GM21515 (cell line): ENCODE data around the gene STK32A.

Source experiments
- ATAC-seq: cut with Tn5 transposase; IDR thresholded peaks from one replicate; pipeline ENCODE4 v1.9.1; 2021; ENCODE audit not compliant: unreplicated experiment

Gene STK32A

DNA sequence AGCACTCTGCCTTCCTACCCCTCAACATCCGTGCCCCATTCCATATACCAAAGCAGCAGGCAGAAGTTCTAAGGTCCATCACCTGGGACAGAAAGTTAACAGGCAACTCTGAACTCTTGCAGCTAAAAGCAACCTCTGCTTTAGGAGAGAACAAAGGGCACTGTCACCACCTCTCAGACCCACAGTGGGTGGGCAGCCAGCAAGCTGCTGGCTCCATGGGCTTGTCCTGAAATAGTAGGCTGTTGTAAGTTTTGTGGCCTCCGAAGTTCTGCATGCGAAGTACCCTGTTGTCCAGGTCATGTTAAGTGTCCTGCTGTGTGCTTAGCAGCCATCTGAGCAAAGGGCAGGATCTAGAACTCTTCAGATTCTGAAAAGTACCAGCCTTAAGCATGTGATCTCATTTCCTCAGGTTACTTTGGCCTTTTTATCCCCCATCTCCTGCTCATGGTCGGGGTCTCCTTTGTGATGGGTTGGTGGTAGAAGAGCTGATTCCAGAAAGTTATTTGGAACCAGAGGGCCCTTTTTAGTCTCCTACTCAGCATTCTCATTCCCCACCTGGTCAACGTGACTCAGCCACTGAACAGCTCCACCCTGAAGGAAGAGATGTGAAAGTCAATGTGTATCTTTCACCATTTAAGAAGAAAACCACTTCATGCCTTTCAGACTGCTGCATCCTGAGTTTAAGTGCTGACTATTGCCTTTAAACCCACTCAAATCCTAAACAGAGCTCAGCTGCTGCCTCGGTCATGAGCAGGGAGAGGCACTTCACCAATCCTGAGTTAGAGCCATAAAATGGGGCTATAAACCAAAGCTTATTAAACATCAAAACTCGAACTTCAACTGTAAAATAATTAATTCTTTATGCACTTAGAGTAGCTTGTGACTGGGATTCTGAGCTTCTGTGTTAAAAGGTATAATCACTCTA, 153.6 kb downstream of the STK32A start:
- ATAC-seq = no peak

DNA sequence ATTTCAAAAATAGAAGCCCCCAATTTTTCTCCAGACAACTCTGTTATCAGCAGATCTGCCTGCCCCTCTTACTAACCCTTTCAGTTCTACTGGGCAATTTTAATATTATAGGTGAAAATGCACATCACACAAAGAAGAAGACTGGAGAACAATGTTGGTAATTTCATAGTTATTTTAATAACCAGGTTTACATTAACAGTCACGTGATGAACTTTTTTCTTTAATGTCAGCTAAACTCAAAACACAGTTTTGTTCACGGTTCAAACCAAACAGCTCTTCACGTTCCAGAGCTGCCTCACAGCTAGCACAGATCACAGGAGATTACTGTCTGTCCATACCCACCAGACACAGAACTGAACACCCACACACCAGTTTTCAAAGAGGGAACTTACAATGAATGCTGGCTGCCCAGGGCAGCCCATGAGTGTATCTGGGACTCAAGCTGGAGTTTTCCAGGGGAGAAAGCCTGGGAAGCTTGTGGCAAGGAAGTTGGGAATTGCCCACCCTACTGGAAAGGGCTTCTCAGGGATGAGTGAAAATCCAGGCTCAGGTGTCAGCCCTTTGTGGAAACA, 155.9 kb downstream of the STK32A start:
- ATAC-seq = no peak

DNA sequence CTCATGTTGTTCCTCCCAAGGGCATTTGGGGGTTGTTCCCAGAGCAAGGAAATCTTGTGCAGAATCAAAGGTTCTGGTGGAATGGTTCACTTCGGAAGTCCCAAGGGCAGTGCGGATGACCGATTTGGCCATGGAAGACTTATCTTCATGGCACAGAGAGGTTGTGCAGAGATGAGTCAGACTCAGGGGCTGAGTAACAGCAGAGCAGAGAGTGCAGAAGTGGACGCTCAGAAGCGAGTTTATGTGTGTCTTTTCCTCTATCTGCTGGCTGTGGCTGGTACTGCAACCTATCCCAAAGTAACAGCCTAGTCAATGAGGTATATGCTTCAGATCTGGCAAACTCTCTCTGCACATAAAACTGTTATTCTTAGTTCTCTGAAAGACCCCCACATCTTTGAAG, 157.0 kb downstream of the STK32A start:
- ATAC-seq = peak; percentile 95

DNA sequence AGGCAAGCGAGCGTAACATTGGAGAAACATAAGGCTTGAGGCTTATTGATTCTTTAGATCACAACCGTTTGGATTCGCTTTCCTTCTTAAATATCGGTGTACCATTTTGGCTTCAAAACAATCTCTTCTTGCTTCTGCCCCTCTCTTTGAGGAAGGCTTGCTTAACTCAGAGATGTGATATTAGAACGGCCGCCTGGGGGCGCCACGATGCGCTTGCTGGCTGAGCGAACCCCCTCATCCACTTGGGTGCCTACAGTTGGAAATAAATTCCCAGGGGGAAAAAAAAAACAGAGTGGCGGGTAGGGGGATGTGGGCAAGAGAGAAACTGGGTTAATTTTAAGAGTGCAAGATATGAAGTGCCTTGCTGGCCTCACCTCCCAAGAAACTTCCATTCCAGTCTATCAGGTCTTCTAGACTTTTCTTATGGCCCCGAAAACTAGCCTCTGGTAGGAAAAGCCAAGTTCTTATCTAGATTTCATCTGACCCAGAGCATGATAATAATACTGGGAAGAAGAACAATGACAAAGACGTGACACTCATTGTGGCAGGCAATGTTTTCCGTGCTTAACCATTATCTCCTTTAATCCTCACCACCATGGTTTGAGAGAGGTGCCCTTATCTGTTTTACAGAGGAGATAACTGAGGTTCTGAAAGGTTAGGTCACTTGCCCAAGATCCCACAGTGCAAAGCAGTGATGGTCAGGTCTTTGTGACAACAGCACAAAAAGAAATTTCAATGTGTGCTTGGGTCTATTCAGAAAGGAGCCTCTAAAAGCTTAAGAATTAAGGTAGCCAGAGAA, 159.2 kb downstream of the STK32A start:
- no peak for ATAC-seq

DNA sequence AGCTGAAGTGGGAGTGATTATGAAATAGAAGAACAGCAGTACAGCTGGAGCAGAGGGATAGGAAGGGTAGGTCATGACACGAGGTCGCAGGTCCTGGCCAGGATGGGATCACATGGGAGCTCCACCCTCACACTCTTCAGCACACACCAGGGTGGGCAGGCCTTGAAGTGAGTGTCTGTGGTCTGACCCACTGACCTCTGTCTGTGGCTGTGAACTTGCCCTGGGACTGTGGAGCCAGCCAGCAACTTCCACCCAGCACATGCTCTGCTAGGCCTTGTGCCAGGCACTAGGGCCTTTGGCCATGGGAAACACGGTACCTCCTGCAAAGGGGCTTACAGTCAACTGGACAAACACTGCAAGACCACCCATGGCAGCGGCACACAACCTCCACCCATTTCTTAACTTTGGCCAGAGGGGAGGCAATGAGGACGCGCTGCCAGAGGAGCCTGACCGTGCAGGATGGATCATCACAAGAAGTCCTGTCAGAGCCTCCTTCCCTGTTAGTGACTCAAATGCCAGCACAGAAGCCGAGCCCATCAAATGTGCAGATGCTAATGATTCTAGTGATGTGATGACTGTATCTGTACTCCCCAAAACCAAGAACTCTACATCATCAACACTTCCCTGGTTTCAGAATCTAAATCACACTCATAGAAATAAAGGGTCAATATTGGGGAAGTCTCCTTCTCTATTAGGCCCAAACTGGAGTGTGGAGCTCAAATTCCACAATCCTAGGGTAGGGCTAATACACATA, 161.4 kb downstream of the STK32A start:
- ATAC-seq = no peak

DNA sequence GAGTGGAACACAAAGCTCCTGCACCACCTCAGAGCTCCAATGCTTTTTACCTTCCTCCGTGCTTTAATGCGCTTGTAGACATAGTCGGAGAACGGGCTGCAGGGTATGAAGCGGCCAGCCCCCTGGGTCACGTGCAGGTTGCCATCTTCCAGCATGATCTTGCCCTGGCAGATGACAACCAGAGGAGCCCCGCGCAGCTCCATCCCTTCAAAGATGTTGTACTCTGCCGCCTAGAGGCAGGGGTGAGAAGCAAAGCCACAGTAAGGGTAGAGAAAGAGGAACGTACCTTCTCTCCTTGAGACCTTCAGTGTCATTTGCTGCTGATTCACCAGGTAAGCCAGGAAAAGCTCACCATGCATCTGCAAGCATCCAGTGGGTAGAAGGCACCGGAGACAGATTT, 162.8 kb downstream of the STK32A start:
- ATAC-seq = no peak

DNA sequence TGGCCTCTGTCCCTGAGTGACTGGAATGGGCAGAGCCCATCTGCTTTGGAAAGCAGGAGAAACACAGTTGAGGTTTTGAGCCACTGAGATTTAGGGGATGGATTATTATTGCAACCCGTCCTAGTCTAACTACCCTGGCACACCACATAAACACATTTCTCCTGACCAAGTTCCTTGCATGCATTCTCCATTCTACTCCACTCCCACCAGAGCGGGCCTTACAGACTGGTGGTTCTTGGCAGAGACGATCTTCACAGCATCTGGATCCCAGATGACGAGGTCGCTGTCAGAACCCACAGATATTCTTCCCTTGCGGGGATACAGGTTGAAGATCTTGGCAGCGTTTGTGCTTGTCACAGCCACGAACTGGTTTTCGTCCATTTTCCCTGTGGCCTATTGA, 164.0 kb downstream of the STK32A start:
- ATAC-seq = no peak

DNA sequence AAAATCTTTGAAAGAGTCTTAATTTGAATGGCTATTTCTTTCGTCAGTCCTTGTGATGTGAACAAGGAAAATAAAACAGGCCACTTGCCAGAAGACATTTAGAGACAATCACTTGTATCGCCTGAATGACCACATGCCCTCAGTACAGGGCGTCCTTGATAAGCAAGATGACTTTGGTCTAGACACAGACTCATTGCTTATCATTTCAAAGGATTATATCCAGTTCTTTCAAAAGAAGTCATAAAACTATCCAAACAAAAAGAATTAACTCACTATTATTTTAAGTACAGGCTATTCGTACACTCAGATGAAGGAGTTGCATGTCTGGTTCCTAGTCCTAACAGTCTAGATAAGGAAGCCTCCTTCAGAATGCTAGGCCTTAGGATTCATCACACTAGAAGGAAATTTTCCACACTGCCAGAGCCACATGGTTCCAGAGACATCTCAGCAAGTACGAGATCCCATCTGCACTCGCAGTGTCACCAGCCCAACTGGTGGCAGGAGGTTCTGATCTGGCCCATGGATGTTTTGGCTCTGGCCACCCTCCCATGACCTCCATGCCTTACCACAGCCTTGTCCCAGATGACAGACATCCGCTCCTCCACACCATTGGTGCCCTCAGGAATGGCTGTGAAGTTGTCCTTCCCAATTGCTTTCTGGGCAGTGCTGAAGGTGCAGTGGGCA, 165.4 kb downstream of the STK32A start:
- no peak for ATAC-seq

DNA sequence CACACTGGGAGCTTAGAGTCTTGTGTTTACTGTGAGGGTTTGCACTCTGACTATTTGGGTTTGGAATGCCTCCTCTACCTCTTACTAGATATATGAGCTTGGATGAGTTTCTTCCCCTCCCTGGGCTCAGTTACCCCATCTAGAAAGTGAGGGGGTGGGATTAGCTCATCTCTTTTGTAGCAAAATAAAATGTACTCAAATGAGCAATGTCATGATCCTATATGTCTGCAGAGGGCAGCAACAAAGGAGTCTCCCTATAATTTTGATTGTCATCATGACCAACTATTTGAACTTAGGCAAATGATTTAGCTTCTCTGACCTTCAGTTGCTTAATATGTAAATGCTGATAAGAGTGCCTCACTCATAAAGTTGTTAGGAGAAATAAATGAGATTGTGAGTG, 166.1 kb downstream of the STK32A start:
- ATAC-seq = no peak

DNA sequence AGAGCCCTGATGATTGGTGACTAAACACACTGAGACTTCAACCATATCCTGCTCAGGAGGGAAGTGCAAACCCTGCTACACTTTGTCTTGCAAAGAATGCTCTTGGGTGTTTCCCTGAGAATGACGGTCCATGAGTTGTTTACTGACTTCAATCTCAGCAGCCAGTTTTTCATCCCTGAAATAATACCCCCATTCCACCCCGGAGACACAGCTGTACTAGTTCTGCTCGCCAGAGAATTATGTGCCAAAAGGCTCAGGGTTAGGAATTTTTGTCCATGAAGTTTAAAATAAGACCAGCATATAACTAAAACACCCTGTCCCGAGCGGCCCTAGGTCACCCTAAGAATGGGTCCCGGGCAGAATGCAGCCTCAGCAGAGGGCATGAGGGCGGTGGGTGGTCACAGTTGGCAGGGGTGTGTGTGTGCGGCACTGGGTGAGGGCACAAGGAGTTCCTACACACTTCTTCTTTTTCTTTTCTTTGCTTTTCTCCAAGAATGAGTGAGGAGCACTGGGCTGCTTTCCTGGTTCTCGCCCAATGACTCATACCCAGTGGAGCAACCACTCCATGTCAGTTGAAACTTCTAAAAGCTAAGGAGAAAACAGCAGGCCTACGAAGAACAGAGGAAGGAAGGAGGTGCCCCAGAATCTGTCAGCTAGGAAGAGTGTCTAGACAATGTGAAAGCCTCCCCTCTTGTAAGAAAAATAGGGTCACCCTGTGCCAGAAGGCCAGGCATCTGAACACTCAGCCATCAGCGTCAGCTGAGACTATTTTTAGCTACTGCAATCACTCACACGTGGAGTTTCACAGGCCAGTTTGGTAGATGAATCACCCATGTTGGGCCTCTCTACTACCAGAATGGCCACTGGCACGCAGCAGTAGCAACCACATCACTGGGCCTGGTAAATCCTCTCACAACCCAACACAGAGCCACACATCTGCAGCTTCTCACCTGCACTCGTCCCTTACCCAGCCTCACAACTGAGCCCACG, 169.1 kb downstream of the STK32A start:
- peak; percentile 92 for ATAC-seq

DNA sequence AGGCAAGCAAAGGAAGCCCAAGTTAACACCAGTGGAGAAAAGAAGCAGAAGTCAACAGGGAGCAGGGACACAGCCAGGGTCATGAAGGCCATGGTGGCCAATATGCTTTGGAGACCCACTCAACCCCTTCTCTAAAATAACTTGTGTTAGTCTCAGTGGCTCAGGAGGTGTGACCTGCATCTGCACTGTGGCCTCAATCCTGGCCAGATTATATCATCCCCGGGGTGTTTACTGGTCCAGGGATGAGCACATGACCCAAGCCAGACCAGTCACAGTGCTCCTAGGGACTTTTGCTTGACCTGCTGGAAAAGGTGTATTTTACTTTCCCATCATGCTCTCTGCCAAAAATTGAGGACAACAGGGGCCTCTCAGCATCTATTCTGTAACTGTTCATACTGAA, 169.9 kb downstream of the STK32A start:
- ATAC-seq = no peak

DNA sequence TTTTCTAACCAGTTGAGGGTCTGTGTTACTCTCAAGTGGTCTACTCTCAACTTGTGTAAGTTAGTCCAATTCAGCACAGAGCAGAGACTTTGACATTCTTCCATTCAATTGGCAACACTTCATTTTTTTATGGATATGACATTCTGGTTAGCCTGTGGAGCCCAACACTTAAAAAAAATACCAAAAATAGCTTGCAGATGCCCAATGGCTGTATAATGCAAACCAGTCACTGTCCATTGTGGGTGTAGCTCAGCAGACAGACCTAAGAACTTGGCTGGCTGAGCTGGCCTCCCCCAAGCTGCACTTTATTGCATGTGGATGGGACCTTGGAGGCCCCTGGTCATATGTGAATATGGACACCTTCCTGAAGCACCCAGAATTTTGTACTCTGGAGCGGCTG, 171.8 kb downstream of the STK32A start:
- no peak for ATAC-seq

DNA sequence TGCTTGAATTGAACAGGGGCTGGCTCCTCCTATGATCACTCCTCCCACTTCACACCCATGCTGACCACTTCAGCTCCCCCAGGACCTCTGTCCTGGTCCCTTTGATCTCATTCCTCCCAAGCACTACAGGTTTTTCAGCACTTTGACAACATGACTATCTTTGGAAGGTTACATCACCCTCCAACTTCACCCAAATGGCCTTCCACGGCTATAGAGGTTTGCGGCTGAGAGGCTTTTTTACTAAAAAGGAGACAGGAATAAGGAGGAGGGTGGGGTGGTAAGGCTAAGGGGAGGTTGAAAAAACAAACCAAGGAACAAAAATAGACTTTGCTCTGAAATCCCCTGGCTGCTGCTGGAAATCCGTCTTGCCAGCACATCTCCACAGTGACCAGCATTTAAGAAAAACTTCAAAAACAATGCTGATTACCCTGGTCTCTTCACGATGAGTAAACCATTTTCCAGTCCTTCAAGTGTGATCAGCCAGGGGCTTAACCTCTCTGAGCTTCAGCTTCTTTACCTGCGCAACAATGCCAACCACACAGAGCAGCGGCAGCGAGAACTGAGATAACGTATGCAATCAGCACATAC, 172.4 kb downstream of the STK32A start:
- ATAC-seq = no peak

DNA sequence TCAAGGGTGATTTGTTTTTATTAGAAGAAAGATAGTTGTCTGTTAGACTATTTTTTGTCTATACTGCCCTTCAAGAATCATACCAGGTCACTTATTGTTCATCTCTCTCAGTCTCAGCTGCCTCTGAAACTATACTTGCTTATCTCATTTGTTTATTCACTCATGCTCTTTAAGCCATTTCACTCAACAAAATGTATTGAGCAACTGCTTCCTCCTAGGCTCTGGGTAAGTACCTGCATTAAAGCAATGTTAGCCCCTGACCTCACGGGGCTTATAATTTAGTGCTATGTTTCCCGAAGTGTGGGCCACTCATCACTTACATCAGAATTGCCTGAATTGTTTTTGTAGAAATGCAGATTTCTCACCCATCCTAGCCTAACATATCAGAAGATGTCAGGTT, 174.2 kb downstream of the STK32A start:
- ATAC-seq = no peak

DNA sequence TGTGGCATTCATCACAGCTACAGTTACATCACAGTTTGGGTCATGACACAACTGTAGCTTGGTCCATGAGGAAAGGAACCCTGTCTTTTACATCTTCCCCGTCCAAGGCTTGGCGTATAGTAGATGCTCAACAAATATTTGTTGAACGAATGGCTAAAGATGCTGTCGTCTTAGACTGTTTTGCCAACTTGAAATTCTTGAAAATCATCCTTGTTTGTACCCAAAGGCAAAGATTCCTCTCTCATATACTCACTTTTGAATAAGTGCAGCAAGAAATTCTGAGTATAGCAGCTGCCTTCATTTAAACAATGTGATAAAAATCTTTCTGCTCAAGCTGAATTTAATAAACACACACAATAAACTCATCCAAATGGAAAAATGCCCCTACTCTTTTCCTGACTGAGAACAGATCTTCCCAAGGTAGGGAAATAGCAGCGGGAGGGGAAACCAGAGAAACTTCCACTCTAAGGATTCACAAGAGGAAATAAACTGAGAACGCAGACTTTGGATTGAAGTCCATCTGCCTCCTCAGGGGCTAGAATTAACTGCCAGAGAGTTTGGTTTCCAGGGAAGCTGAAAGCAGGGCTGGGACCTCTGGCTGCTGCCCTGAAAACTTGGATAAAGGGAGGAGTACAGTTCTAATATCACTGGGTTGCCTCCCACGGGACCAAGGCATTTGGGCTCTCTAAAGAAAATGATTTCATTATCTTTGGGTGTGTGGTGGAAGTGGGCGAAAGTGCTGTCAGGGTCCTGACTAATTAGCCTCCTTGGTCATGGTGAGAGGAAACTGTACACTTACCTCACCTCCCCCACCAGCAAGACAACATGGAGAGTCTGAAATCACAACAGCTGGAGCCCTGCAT, 175.9 kb downstream of the STK32A start:
- ATAC-seq = no peak

DNA sequence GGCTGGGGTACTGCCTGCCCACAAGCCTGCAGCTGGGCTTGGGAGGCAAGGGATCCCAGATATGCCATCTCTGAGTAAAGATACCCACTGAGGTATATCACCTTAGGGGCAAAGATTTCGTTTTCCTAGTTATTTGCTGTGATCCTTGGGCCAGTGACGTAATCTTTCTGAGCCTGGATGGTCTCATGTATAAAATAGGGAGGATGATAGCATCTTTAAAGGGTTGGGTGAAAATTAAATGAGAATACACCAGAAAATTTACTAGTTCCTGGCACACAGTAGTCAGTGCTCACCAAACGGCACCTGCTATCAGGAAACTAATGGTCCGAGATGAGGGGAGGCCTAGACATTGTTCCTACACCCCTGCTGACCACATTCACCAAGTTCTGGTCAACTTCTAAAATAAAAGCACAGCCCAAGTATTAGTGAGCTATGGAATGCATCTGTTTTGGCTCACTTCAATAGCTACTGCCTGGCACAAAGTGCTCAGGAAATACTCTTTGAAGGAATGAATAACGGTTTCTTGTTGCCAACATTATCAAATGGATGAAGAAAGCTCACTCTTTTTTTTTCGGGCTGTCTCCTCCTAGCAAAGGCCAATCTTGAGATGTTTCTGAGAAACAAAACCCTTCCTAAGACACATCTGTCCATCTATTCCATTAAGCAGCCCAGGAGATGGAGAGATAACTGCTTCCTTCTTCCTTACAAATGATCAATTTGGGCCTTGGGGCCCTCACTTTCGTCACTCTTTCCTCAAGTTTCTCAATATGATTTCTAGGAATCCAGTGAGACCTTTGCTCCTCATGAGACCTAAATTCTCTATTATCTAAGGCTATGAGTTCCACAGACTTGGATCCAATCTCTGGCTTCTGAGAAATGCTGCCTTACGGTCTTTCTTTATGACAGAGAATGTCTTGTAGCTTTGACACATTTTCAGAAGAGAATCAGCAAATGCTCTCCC, 176.8 kb downstream of the STK32A start:
- ATAC-seq = no peak

DNA sequence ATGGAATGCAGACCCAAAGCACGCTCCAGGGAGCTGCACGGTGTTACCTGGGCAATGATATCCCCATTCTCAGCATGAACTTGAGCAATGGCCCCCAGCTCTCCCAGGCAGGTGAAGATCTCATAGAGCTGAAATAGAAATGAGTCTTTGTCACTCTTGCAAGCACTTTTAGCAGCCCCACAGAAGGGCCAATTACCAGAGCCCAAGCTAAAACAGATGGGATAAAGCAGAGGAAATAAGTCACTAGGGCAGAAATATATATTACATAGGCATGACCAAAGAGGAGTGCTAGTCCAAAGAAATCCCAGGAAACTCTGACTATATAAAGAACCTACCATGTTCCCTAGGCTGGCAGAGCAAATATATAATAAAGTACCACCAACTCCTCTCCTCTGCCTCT, 177.7 kb downstream of the STK32A start:
- ATAC-seq = no peak
